BLaER1 treated with 17β-estradiol and CSF1 and Interleukin-3, amounts not matched to agents 10 nM and 100 nM (cell line): ENCODE results near the gene ZBTB20.

Experiments used
- H3K27ac ChIP-seq, 11 experiments: shearing (Covaris generic); formaldehyde crosslinking; 2 replicates each; pipeline ENCODE4 v1.8.1; 2022
- H3K27me3 ChIP-seq, 11 experiments: shearing (Covaris generic); formaldehyde crosslinking; 2 replicates each; pipeline ENCODE4 v1.8.1; 2022
- H3K36me3 ChIP-seq, 11 experiments: shearing (Covaris generic); formaldehyde crosslinking; 2 replicates each; pipeline ENCODE4 v1.8.1; 2022
- H3K4me1 ChIP-seq, 10 experiments: shearing (Covaris generic); formaldehyde crosslinking; 2 replicates each; pipeline ENCODE4 v1.8.1; 2022
- H3K4me2 ChIP-seq, 11 experiments: shearing (Covaris generic); formaldehyde crosslinking; 2 replicates each; pipeline ENCODE4 v1.8.1; 2022
- H3K4me3 ChIP-seq, 10 experiments: shearing (Covaris generic); formaldehyde crosslinking; 2 replicates each; pipeline ENCODE4 v1.8.1; 2022
- H3K9ac ChIP-seq, 11 experiments: shearing (Covaris generic); formaldehyde crosslinking; 2 replicates each; pipeline ENCODE4 v1.8.1; 2022
- H3K9me3 ChIP-seq, 11 experiments: shearing (Covaris generic); formaldehyde crosslinking; replicated peaks in 1 of 11; 2 replicates each; pipeline ENCODE4 v1.8.1; 2022
- H4K20me1 ChIP-seq, 11 experiments: shearing (Covaris generic); formaldehyde crosslinking; 2 replicates each; pipeline ENCODE4 v1.8.1; 2022
- Cebpa-rat ChIP-seq, 11 experiments: shearing (Covaris generic); IDR thresholded peaks; 2 replicates each; pipeline ENCODE4 v1.8.1; 2022

The ZBTB20 gene

GRCh38 chr3:115099134-115099985 lies 47.7 kb downstream of the ZBTB20 start:
- H3K4me1 ChIP-seq: peaks cover 6 to 22% (median 12%) of the 10 kb centered on the region in 10 experiments; a peak in 17 of 20 replicates
- H4K20me1 ChIP-seq: no peaks in the 10 kb centered on the region; a peak in 1 of 22 replicates
- TF ChIP-seq Cebpa-rat (IDR thresholded peaks at IDR 0.05): no peak
- H3K36me3 ChIP-seq: peaks cover 0 to 6% (median 0%) of the 10 kb centered on the region in 11 experiments; a peak in 1 of 22 replicates
- peak overlapping the region in 10 of 11 experiments; percentile 30 to 73 (median 62); a peak in 13 of 22 replicates for H3K4me2 ChIP-seq
- peak overlapping the region in 7 of 10 experiments; percentile 6 to 36 (median 30); a peak in 6 of 20 replicates for H3K4me3 ChIP-seq
- H3K9me3 ChIP-seq: peaks cover 0 to 5% (median 2%) of the 10 kb centered on the region in 11 experiments; a peak in 7 of 22 replicates
- no peaks in the 10 kb centered on the region for H3K27me3 ChIP-seq
- peak overlapping the region in 6 of 11 experiments; percentile 40 to 66 (median 58); a peak in 10 of 22 replicates for H3K9ac ChIP-seq
- peak overlapping the region in 4 of 11 experiments; percentile 9 to 44 (median 28); a peak in 4 of 22 replicates for H3K27ac ChIP-seq

GRCh38 chr3:115098354-115099073 lies 48.6 kb downstream of the ZBTB20 start:
- peaks cover 6 to 22% (median 12%) of the 10 kb centered on the region in 10 experiments; a peak in 17 of 20 replicates for H3K4me1 ChIP-seq
- H3K4me3 ChIP-seq: no peak overlapping the region
- H3K9ac ChIP-seq: no peak overlapping the region
- no peaks in the 10 kb centered on the region; a peak in 1 of 22 replicates for H4K20me1 ChIP-seq
- no peak for TF ChIP-seq Cebpa-rat (IDR thresholded peaks at IDR 0.05)
- H3K27ac ChIP-seq: no peak overlapping the region
- H3K36me3 ChIP-seq: no peaks in the 10 kb centered on the region
- H3K27me3 ChIP-seq: no peaks in the 10 kb centered on the region
- H3K9me3 ChIP-seq: no peaks in the 10 kb centered on the region
- H3K4me2 ChIP-seq: no peak overlapping the region

GRCh38 chr3:115095236-115095635 lies 51.9 kb downstream of the ZBTB20 start:
- Histone ChIP-seq H3K4me3 (no peak overlapping the region), H3K9ac (no peak overlapping the region), H3K36me3 (no peaks in the 10 kb centered on the region), H3K4me1 (peaks cover 2 to 15% (median 4%) of the 10 kb centered on the region in 10 experiments; a peak in 14 of 20 replicates), H4K20me1 (peaks cover 0 to 5% (median 0%) of the 10 kb centered on the region in 11 experiments; a peak in 2 of 22 replicates), H3K27ac (no peak overlapping the region), H3K9me3 (no peaks in the 10 kb centered on the region), H3K4me2 (no peak overlapping the region), H3K27me3 (no peaks in the 10 kb centered on the region)
- TF ChIP-seq Cebpa-rat (IDR thresholded peaks at IDR 0.05): no peak

- no peak for TF ChIP-seq Cebpa-rat (IDR thresholded peaks at IDR 0.05)
- Histone ChIP-seq H3K4me2 (no peak overlapping the region), H3K4me3 (no peak overlapping the region), H3K9me3 (no peaks in the 10 kb centered on the region), H3K27me3 (no peaks in the 10 kb centered on the region), H3K9ac (no peak overlapping the region), H3K4me1 (0 out of 20 replicates have a peak, but pooled peaks cover 0 to 5% (median 0%) of the 10 kb centered on the region in 10 experiments), H3K36me3 (no peaks in the 10 kb centered on the region), H3K27ac (no peak overlapping the region), H4K20me1 (peaks cover 0 to 8% (median 0%) of the 10 kb centered on the region in 11 experiments; a peak in 2 of 22 replicates)
These were observed 54.8 kb downstream of the ZBTB20 start for GRCh38 chr3:115092220-115092791.

GRCh38 chr3:115090712-115091111 lies 56.4 kb downstream of the ZBTB20 start:
- peaks cover 0 to 8% (median 0%) of the 10 kb centered on the region in 11 experiments; a peak in 2 of 22 replicates for H4K20me1 ChIP-seq
- no peak overlapping the region for H3K27ac ChIP-seq
- TF ChIP-seq Cebpa-rat (IDR thresholded peaks at IDR 0.05): no peak
- no peaks in the 10 kb centered on the region for H3K9me3 ChIP-seq
- H3K4me2 ChIP-seq: no peak overlapping the region
- no peaks in the 10 kb centered on the region for H3K27me3 ChIP-seq
- H3K9ac ChIP-seq: no peak overlapping the region
- 0 out of 20 replicates have a peak, but pooled peaks cover 0 to 5% (median 0%) of the 10 kb centered on the region in 10 experiments for H3K4me1 ChIP-seq
- no peak overlapping the region for H3K4me3 ChIP-seq
- no peaks in the 10 kb centered on the region for H3K36me3 ChIP-seq

GRCh38 chr3:115089481-115089880 lies 57.6 kb downstream of the ZBTB20 start:
- H3K9me3 ChIP-seq: no peaks in the 10 kb centered on the region
- TF ChIP-seq Cebpa-rat (IDR thresholded peaks at IDR 0.05): no peak
- no peak overlapping the region for H3K4me2 ChIP-seq
- no peak overlapping the region for H3K27ac ChIP-seq
- H3K4me1 ChIP-seq: 0 out of 20 replicates have a peak, but pooled peaks cover 0 to 5% (median 0%) of the 10 kb centered on the region in 10 experiments
- H3K9ac ChIP-seq: no peak overlapping the region
- no peak overlapping the region for H3K4me3 ChIP-seq
- H4K20me1 ChIP-seq: peaks cover 0 to 8% (median 0%) of the 10 kb centered on the region in 11 experiments; a peak in 2 of 22 replicates
- no peaks in the 10 kb centered on the region for H3K36me3 ChIP-seq
- H3K27me3 ChIP-seq: no peaks in the 10 kb centered on the region

- Histone ChIP-seq H3K36me3 (no peaks in the 10 kb centered on the region), H3K4me1 (0 out of 20 replicates have a peak, but pooled peaks cover 0 to 5% (median 0%) of the 10 kb centered on the region in 10 experiments), H4K20me1 (peaks cover 0 to 14% (median 0%) of the 10 kb centered on the region in 11 experiments; a peak in 2 of 22 replicates), H3K9ac (no peak overlapping the region), H3K27me3 (no peaks in the 10 kb centered on the region), H3K9me3 (no peaks in the 10 kb centered on the region), H3K4me3 (no peak overlapping the region), H3K4me2 (no peak overlapping the region), H3K27ac (no peak overlapping the region)
- TF ChIP-seq Cebpa-rat (IDR thresholded peaks at IDR 0.05): no peak
These were observed 59.6 kb downstream of the ZBTB20 start for GRCh38 chr3:115087512-115087911.

GRCh38 chr3:115086344-115086743 lies 60.7 kb downstream of the ZBTB20 start:
- H3K4me1 ChIP-seq: no peaks in the 10 kb centered on the region
- H3K4me2 ChIP-seq: no peak overlapping the region
- H3K9me3 ChIP-seq: no peaks in the 10 kb centered on the region
- no peak for TF ChIP-seq Cebpa-rat (IDR thresholded peaks at IDR 0.05)
- H3K27ac ChIP-seq: no peak overlapping the region
- H3K36me3 ChIP-seq: no peaks in the 10 kb centered on the region
- H3K4me3 ChIP-seq: no peak overlapping the region
- H3K9ac ChIP-seq: no peak overlapping the region
- peaks cover 0 to 18% (median 0%) of the 10 kb centered on the region in 11 experiments; a peak in 2 of 22 replicates for H4K20me1 ChIP-seq
- no peaks in the 10 kb centered on the region for H3K27me3 ChIP-seq
